Activated gamma-delta T cell treated with Interleukin-2 at 50 U/mL for 16 hours (primary cell): ENCODE results near the gene SHB.
"Not testable (repeated sequence)": the region's sequence is repeated elsewhere in the genome, so short reads cannot be mapped to it uniquely, and the experiment has no call there.

ENCODE experiments used
- DNase-seq: peaks from one replicate; pipeline ENCODE4 v3.0.0-alpha.2; 2020

Gene SHB

DNA sequence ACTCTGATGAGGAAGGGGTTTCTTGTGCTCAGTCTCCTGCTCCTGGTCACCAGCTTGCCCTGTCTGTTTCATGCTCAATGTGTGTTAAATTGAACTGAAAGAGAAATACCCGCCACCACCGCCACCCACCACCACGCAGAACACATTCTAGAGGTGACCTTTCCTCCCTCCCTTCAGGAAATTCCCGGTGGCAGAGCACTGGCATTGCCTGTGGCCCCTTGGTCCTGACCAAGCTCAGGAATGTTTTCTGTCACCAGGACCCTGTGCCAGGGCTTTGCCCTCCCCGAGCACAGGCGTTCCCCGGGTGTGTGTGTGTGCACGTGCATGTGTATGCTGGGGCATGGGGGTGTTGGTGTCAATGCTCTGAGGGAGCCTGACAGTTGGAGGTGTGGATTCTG lies 154.9 kb downstream of the SHB start:
- no peak for DNase-seq

DNA sequence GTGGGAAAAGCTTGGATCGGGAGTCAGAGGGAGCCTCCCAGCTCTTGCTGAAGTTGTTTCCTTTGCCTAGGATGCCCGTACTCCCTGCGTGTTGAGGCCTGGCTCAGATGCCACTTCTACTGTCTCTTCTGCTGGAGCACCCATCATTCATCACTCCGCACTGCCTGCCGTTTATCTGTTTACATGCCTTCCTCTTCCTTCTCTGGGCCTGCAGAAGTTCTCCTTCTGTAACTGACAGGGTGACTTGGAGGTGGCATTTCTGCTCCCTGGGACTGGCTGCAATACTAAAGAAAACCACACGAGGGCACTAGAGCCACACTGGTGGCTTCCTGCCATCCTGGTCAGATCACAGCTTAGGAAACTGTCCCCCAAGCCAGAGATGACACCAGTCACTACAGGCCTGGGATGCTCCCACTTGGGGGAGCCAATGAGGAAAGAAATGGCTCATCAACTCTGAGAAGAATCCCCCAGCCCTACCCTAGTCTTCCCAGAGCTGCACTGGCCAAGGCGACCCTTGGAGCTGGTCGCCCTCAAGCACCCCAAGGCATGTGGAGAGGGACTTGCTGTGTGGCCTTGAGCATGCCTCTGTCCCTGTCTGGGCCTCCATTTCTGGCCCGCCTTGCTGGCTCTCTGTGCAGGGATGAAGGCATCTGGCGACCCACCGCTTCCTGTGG lies 155.4 kb downstream of the SHB start:
- DNase-seq, result peak; percentile 79

DNA sequence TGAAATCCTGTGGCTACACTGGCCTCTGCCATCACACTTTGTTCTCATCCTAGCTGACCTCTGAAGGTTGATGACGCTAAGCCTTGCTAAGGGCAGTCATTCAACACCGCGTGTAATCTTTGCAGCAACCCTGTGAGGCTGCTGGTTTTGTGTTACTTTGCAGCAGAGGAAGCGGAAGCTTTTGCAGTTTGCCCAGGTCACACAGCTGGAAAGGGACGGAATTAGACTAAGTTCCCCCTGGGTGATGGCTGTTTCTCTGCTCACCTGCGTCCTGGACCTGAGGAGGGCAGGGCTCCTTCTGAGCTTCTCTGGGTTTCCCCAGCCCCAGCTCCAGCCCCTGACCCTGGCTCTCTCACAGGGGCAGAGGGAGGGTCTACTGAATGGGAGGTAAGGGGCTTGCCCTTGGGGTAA lies 157.8 kb downstream of the SHB start:
- DNase-seq, result no peak

DNA sequence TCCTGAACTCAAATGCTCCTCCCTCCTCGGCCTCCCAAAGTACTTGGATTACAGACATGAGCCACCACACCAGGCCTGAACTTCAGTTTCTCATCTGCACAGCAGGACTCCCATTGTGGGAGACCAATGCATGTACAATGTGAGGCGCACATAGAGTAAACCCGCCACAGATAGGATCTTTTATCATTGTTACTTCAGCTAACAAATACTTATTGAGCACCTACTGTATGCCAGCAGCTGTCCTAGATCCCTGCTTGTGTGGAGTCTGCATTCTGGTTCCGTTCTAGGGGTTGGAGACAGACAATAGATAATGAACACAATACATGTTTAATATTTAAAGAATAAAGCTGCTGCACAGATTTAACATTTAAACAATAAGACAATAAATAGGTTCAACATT lies 158.8 kb downstream of the SHB start:
- no peak for DNase-seq

DNA sequence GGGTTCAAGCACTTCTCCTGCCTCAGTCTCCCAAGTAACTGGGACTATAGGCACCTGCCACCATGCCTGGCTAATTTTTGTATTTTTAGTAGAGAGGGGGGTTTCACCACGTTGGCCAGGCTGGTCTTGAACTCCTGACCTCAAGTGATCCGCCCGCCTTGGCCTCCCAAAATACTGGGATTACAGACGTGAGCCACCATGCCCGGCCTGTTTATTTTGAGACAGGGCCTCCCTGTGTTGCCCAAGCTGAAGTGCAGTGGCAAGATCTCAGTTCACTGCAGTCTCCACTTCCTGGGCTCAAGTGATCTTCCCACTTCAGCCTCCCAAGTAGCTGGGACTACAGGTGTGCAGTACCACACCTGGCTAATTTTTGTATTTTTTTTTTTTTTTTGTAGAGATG lies 159.2 kb downstream of the SHB start:
- DNase-seq, result not testable (repeated sequence)

DNA sequence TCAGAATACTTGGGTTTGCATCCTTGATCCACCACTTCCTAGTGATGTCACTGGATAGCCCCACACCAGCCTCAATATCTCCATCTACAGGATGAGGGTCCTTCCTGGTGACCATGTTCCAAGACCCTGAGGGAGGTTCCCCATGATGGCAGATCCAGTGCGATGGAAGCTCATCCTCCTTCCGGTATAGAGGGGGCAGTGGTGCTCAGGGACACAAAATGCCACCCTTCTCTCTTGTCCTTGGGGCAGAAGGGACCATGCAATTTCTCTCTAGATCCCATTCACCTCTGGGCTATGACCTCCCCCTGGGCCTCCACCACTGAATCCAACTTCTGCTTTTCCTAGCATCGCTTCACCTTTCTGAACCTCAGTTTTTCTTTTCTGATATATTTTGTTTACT lies 159.7 kb downstream of the SHB start:
- DNase-seq, result no peak

DNA sequence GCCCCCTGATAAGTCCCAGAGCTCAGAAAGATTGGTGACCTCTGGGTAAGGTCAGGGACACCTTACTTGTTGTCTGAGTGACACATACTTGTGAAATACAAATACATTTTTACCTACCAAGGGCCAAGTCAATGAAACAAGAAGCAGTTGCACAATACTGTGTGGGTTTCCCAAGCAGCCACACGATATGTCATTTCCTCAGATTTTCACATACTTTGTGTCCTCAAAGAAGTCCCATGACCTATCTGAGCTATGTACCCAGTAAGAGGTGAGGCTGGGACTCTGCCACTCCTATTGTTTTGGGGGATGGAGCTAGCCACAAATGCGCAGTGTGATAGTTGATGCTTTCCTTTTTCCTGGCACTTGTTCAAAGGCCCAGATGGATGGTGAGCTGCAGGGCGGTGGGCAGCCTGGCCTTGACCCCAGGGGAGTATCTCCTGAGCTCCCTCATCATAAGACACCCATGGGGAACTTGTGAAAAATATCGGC lies 160.3 kb downstream of the SHB start:
- no peak for DNase-seq

DNA sequence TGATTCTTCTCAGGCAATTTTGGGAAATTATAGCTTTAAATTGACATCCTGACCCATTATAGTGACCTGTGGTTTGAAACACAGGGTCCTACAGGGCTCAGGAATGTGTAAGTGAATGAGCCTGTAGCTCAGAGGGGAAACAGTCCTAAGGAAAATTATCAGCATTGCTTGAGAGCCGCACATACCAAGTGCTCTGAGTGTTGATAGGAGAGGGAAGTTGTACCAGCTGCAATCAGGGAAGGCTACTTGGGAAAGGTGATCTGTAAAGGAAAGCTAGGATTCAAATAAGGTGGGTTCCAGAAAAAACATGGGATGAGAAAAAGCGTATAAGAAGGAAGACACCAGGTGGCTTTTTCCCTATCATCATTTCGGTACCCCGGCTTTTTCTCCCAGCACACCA lies 160.7 kb downstream of the SHB start:
- DNase-seq, result no peak

DNA sequence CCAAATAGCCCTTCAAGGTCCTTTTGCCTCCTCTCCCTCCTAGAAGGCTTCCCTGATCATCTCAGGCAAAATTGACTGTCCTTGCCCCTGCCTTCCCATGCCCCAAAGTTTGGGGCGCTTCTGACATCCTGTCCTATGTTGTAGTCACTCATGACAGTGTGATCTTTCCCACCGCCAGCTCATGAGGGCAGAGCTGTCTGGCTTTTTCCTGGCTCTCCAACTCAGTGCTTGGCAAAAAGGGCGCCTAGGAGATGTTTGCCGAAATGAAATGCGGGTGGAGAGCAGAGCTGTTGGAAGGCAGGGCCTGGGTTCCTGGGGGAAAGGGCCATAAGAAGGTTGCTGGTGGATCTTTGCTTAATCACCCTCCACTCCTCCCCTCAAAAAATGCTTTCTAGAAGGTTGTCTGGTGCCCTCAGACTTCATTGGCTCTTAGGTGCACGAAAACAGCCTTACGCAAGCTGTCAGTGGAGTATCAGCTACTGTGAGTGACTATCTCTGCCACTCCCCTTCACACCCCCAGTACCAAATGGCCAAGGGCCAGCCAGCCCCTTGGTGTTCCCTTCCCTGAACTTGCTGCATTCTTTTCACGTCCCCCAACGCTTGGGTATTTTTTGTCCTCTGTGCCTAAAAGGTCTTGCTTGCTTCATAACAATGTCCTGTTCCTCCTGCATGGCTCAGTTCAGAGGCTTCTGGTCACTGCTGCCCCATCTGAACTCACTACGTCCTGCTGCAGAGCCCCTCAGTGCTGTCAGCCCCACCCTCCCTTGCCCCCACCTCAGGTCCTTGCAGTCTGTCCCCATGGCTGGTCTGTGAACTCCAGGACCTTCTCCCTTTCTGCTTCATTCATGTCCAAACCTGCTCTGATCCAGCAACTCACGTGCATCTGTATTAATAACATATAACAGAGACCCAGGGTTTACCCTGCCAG lies 162.5 kb downstream of the SHB start:
- DNase-seq, result no peak

DNA sequence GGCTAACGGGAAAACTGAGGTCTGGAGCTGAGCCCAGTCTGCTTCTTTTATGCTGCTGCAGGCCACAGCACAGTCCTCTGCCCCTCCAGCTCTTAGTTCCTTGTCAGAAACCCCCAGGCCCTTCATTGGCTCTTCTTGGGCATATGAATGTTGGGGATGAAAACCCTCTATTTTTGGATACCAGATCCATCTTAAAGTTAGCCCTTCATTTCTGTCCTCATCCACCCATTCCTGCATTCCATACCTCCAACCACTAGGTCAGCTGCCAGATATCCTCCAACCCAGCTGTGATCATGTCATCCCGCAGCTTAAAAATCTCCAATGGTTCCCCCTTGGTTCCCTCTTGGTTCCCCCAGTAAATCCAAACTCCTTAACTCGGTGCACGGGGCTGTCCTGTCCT lies 163.3 kb downstream of the SHB start:
- no peak for DNase-seq

DNA sequence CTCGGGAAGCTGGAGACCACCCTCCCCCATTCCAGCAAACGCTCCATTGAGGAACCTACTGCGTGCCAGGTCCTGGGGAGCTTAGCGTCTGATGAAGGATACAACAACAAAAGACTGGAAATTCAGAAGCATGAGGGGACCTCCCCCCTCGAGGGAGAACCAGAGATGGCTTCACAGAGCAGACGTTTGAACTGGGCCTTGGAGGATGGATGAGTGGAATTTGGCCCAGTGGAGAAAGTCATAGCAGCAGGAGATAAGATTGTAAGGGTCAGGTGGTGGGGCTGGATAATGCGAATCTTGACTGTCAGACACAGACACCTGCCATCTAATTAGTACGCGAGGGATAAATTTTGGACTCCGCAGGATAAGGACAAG lies 163.9 kb downstream of the SHB start:
- no peak for DNase-seq

DNA sequence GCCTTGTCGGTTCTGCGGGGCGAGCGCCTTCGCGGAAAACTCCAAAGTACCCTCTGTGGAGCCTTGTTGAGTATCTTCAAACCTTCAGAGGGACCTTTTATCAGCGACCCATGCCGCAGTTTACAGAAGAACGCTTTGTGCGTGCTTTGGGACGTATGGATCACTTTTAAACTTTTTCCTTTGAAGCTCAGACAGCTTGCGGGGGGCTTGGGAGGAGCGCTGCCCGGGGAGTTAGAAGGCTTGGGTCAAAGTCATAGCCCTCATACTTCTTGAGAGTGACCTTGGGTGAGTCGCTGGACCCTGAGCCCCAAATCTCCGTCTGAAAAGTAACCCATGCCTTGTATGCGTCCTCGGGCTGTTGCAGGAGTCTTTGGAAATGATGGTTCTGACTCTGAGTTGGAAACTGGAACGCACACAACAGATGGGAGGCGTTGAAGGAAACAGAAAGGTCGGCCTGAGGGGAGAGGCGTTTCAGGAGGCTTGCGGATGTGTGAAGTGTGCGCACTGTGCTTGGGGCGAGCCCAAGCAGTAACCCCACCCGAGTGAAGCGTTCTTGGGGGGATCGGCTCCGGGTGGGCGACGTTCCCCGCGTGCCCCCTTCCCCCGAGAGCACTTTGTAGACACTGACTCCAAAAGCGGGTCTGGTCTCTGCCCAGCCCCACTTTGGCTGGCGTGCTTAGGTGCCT lies 164.4 kb downstream of the SHB start:
- no peak for DNase-seq

DNA sequence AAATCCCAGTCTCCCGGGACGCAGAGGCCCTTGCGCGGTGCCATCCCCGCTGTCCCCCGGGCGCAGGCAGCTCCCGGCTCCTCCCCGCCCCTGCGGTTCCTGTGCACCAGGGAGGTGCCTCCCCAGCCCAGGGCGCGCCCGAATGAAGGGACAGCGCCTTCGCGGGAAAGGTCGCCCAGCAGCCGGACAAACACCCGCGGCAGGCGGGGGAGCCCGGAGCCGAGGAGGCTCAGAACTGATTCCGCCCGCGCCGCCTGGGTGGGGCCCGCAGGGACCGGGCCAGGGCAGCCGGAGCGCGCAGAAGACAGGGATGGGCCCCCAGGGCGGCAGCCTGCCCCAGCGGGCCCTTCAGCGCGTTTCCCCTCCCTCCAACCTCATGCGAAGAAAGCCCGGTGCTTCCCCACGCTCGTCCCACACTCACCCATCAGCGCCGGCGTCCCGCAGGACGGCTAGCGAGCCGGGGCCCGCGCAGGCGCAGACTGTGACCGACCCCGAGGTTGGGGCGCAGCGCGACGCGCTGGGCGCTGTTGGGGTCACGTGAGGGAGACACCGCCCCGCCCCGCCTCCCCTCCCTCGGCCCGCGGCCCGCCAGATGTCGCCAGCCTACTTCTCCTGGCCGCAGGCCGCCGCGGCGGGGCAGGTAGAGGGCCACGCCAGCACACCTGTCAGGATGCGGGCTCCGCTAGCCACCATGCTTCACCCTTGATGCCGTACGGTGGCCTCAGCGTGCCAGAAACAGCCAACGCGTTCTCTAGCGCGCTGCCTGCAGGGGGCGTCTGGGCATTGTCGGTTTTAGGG lies 165.2 kb downstream of the SHB start, which contains the start of gene SLC25A51:
Gene SLC25A51 (minus strand): TSS at position 481 of the 798 bp plus-strand sequence. CDS start 15,577 bp downstream, outside the sequence.
- DNase-seq, result peak; percentile 97

DNA sequence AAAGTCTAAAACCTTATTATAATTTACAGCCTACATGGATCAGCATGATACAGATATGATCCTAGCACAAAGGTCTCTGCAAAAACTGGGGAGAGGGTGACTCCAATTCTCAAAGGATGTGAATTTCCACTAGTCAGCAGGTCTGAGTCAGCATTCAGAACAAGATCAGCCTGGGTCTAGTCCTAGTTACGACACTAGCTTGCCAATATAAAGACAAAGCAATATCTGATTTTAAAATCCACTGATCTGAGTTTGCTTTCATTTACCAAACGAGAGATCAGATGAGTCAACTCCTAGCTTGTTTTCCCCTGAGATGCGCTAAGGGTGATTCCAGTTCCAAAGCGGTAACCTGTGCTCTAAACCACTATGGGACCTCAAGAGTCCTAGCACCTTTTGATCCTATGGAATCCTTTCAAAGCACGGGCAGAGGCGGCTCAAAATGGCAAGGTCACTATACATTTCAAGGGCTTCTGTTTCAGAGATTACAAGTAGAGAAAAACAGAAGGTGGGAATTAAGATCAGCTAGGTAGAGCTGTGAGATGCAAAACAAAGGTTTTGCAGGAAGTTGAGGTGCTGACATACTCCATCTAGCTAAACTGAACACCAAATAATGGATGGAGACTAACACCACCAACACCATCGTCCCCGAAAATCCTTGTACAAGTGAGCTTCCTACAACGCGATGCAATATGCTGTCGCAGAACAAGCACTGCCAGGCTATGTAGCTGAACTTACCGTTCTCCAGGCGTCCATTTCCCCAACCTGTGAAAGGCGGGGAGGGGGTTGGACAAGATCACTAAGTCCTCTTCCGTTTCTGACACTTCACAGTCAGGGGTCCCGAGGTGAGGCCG lies 166.0 kb downstream of the SHB start:
- no peak for DNase-seq

DNA sequence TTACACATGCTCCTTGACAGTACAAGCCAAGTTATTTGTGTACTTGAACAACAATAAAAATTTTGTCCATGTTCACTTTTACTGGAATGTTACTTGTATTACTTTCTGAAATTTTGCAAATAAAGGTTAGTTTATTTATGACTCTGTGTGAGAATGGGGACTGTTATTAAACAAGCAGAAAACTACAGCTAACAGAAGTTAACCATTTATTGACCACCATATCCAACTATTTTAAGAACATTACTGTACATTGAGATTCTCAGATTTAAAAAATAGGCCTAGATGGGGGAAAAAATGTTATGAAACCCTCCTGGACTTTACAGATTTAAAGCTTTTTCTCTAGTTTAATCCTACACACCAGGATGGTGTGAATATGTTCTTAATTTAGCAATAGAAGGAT lies 166.9 kb downstream of the SHB start:
- no peak for DNase-seq

DNA sequence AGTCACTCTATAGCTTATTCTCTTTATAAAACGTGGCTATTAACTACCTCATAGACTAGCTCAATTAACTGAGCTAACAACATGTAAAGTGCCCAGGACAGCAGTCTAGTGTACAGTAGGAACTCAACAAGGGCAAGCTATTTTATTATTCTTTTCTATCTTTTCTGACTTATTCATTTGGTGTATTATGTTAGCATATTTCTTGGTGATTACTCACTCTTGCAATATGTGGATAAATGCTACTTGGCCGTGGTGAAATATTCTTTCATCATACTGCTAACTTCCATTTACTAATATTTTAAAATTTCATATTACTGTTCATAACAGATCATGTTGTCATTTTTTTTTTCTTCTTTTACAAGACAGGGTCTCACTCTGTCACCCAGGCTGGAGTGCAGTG lies 170.0 kb downstream of the SHB start:
- DNase-seq, result no peak

DNA sequence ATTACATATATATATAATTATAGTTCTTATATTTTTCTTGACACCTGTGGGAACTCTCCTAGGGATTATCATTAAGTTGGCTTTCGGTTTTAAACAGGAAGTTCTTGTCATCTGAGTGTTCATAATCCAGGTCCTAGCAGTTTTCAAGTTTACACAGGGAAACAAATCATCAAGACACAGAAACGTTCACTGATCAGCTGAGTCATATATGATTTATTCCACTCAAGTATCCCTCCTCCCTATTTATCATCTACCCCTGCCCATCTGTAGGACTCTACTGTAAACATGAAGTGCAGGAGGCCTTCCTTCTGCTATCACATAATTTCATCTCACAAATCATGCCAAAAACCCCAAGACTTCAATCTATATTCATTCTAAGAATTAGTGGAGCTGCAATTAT lies 171.4 kb downstream of the SHB start:
- no peak for DNase-seq

DNA sequence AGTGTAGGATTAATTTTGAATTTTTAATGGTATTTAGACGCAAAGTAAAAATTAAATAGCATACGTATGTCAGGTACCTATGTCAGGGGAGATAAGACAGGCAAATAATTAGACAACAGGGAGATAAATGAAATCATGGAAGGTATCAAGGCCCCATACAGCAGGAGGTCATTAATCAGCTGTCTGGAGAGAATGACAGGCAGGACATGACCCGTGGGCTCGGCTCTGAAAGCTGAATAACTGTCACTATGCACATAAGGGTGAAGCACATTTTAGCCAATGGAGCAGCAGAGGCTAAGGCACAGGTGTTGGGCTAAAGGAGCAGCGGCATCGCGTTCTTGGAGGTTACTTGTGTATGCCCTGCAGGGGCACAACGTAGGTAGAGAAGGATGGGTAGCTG lies 177.0 kb downstream of the SHB start:
- DNase-seq, result no peak

DNA sequence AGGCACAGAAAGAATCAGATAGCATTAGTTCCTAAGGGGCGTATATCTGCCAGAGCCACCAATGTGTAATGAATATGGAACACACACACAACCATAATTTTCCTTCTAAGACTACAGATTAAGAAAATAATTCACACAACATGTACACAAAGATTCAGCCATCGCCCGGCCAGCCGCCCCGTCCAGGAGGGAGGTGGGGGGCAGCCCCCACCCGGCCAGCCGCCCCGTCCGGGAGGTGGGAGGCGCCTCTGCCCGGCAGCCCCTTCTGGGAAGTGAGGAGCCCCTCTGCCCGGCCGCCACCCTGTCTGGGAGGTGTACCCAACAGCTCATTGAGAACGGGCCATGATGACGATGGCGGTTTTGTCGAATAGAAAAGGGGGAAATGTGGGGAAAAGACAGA lies 178.0 kb downstream of the SHB start:
- not testable (repeated sequence) for DNase-seq

DNA sequence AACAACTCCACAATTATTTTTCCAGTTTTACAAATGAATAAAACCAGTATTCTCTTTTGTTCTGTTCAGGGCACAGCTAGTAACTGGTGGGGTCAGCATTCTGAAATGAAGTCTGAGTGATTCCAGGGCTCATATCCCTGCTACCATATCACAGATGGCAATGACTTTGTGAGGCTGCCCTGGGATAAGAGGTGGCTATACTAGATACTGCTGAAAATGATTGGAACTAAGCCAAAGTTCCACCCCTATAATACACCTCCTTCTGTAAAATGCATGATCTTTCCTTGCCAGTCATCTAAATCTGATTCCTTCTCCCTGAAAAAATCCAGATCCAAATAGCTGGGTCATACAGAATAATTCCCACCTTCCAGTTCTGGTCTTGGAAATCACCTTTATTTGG lies 179.5 kb downstream of the SHB start:
- no peak for DNase-seq

DNA sequence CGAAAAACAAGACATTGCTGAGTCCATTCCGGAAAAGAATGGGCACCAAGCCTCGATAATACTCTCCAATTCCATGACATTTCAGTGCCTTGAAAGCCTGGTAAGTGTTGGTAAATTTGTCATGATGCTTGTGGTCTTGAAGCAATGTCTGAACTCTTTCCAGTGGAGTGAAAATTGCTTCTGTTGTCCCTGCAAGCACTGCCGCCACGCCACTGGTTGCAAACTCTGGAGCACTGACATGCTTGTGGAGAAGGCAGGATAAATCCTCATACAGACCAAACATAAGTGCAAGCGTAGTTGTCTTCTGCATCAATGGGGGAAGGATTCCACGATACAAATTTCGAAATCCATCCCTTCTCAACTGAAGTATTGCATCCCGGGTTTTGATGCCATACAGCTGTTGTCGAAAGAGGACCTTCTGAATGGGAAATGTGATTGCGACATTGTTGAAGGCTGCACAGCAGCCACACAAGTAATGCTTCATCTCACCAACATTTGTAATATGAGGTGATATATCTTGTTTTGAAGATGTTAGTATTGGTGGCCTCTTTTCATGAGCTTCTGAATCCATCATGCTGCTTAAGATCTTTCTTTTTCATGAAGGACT lies 180.9 kb downstream of the SHB start:
- not testable (repeated sequence) for DNase-seq
